Body of pancreas (tissue), 4 donors: ENCODE measurements around the gene NUP98. TPM values are rescaled to one million over a fixed set of nuclear protein-coding genes. Genes with fewer than 3 reads are reported as not detected.
A peak's percentile ranks its signal among the peaks of the same experiment; 100 is the strongest.
"Not testable (repeated sequence)": the region's sequence is repeated elsewhere in the genome, so short reads cannot be mapped to it uniquely, and the experiment has no call there.

Experiments used
- ATAC-seq: fragments of 150-250 bp; one replicate; pipeline ENCODE4 v1.9.1; 2016
- DNase-seq, 4 donors: peaks; one replicate each; pipeline ENCODE4 v3.0.0-alpha.2; 2019
- H3K27ac ChIP-seq, 4 donors: fragments of 200-600 bp; sonication (generic); 1 replicate in 3 of 4; 2 replicates in 1 of 4; pipeline versions ENCODE4 v1.5.1 to v1.6.1; 2016 to 2019; ENCODE audit warnings: mild to moderate bottlenecking in 1 of 4, mixed read lengths in 1 of 4, moderate library complexity in 1 of 4
- H3K27me3 ChIP-seq, 2 donors: fragments of 200-600 bp; sonication (generic); one replicate each; pipeline ENCODE4 v1.6.0; 2016; ENCODE audit warnings: mild to moderate bottlenecking in 1 of 2
- H3K36me3 ChIP-seq, 2 donors: fragments of 200-600 bp; sonication (generic); replicated peaks in 1 of 2; 2 replicates each; pipeline ENCODE4 v1.5.1; 2016; ENCODE audit warnings: low read depth in 2 of 2; ENCODE audit not compliant: insufficient read depth in 1 of 2
- H3K4me1 ChIP-seq: fragments of 200-600 bp; sonication (generic); one replicate; pipeline ENCODE4 v1.6.0; 2016
- H3K4me3 ChIP-seq, 2 donors: fragments of 200-600 bp; sonication (generic); 1 replicate in 1 of 2; 2 replicates in 1 of 2; pipeline ENCODE4 v1.5.1; 2016 to 2019
- H3K9me3 ChIP-seq, 3 donors: fragments of 200-600 bp; sonication (generic); 1 replicate in 2 of 3; 2 replicates in 1 of 3; pipeline ENCODE4 v1.5.1; 2016
- POLR2A ChIP-seq, 3 donors: fragments of 450-650 bp; IDR thresholded peaks; one replicate each; pipeline ENCODE4 v1.6.1; 2016; ENCODE audit warnings: antibody characterized with exemption in 3 of 3, mild to moderate bottlenecking in 2 of 3
- WGBS, 2 donors: methylation state at CpG; one replicate each; pipeline ENCODE4 v1.1.5; 2017; 5-methylcytosine and 5-hydroxymethylcytosine counted together
- intact Hi-C: fragments of 100-400 bp; cut with DNase I; formaldehyde crosslinking; loops from one replicate; pipeline ENCODE4 v1.15.1; 2023
- total RNA-seq, 2 donors: library from RNA; depleted of rRNA; stranded (reverse); fragments of >200 nt; gene quantifications; one replicate each; pipeline ENCODE4 v1.1.0, GENCODE V29; 2016
- TF ChIP-seq, protein P1 (sequence below), 7 experiments: fragments of 450-650 bp in 4 of 7; fragments of 200-600 bp in 3 of 7; sonication (generic) in 3 of 7; IDR thresholded peaks; one replicate each; pipeline ENCODE4 v1.5.1; 2016 to 2019; ENCODE audit warnings: antibody characterized with exemption in 7 of 7

NUP98 gene
- total RNA-seq, 2 donors from 2014 or later: 37.9 to 62.0 TPM

DNA sequence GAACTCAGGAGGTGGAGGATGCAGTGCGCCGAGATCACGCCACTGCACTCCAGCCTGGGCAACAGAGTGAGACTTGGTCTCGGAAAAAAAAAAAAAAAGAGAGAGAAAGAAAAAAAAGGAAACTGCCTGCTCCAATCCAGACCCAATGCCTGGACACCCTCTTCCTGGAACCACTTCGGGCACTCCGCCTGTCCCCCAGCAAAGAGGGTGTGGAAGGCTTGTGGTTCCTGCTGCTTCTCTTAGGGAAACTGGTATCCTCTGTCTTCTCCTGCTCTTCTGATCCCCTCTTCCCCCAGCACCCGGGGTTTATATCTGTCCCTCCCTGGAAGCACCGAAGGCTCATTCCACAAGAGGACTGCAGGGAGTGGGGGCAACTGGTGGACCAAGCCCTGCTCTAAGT is 139.1 kb downstream of the NUP98 start:
- H3K27me3 ChIP-seq: no peaks in the 10 kb centered on the region
- DNase-seq (peak in 1 of 4 donors; percentile 2), ATAC-seq (no peak)
- intact Hi-C loops: no loop called here
- H3K9me3 ChIP-seq: no peaks in the 10 kb centered on the region
- TF ChIP-seq, protein P1, sequence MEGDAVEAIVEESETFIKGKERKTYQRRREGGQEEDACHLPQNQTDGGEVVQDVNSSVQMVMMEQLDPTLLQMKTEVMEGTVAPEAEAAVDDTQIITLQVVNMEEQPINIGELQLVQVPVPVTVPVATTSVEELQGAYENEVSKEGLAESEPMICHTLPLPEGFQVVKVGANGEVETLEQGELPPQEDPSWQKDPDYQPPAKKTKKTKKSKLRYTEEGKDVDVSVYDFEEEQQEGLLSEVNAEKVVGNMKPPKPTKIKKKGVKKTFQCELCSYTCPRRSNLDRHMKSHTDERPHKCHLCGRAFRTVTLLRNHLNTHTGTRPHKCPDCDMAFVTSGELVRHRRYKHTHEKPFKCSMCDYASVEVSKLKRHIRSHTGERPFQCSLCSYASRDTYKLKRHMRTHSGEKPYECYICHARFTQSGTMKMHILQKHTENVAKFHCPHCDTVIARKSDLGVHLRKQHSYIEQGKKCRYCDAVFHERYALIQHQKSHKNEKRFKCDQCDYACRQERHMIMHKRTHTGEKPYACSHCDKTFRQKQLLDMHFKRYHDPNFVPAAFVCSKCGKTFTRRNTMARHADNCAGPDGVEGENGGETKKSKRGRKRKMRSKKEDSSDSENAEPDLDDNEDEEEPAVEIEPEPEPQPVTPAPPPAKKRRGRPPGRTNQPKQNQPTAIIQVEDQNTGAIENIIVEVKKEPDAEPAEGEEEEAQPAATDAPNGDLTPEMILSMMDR (IDR thresholded peaks at IDR 0.05): no peak
- no peak for TF ChIP-seq POLR2A (IDR thresholded peaks at IDR 0.05)
- no peak overlapping the region for H3K4me3 ChIP-seq
- WGBS, 2 donors: 88 to 90% methylated on average over 8 of the region's 8 CpGs
- no peaks in the 10 kb centered on the region for H3K36me3 ChIP-seq
- no peaks in the 10 kb centered on the region for H3K4me1 ChIP-seq
- H3K27ac ChIP-seq: no peak overlapping the region

DNA sequence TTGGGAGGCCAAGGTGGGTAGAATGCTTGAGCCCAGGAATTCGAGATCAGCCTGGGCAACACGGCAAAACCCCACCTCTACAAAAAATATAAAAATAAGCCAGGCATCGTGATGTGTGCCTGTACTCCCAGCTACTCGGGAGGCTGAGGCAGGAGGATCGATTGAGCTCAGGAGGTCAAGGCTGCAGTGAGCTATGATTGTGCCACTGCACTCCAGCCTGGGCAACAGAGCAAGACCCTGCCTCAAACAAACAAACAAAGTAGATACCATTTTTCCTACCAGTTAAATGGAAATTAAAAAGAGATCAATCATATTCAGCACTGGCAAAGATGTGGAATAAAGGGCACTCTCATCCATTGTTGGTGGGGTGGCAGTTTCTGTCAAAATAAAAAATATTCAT is 140.0 kb downstream of the NUP98 start:
- ATAC-seq, intact Hi-C loops, H3K27me3 ChIP-seq, H3K27ac ChIP-seq, DNase-seq, H3K4me1 ChIP-seq, H3K4me3 ChIP-seq, H3K9me3 ChIP-seq, H3K36me3 ChIP-seq: not testable (repeated sequence)
- WGBS, 2 donors: 64 to 71% methylated on average over 5 of the region's 5 CpGs

DNA sequence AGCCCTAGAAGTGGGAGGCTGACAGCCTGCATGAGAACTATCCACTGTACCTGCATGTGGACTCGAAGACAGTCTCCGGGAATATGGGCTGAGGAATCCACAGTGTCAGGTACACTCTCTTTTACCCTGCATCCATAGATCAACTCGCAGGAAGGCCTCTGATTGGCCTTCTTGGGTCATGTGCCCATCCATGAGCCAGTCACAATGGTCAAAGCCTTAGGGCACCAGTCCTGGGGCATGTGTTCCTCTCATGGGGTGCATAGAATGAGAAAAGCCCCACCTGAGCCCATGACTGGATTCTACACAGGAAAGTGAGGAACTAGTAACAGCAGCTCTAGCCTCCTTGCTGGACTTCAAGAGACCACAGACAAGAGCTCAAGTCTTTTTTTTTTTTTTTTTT is 141.8 kb downstream of the NUP98 start:
- Histone ChIP-seq H3K4me3 (no peak overlapping the region), H3K36me3 (no peaks in the 10 kb centered on the region), H3K27ac (no peak overlapping the region), H3K27me3 (no peaks in the 10 kb centered on the region), H3K4me1 (no peaks in the 10 kb centered on the region), H3K9me3 (no peaks in the 10 kb centered on the region)
- ATAC-seq (no peak), DNase-seq (peak in 1 of 4 donors; percentile 1)
- 80 to 83% methylated on average over 2 to 3 of the region's 3 CpGs for WGBS, 2 donors
- TF ChIP-seq POLR2A (IDR thresholded peaks at IDR 0.05): no peak
- TF ChIP-seq, protein P1 (IDR thresholded peaks at IDR 0.05): no peak
- intact Hi-C loops: no loop called here

DNA sequence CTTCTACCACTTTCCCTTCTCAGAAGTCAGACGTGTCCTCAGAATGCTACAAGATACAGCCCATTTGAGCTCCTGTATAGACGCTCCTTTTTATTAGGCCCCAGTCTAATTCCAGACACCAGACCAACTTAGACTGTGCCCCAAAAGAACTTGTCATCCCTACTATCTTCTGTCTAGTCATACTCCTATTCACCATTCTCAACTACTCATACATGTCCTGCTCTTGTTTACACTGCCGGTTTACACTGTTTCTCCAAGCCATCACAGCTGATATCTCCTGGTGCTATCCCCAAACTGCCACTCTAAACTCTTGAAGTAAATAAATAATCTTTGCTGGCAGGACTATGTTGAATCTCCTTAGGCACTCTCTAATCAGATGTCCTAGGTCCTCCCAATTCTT is 144.8 kb downstream of the NUP98 start:
- DNase-seq, H3K4me1 ChIP-seq, H3K4me3 ChIP-seq, H3K27me3 ChIP-seq, intact Hi-C loops, ATAC-seq, H3K9me3 ChIP-seq, H3K27ac ChIP-seq, H3K36me3 ChIP-seq: not testable (repeated sequence)
- WGBS, 2 donors: 73 to 92% methylated on average over 3 of the region's 3 CpGs

DNA sequence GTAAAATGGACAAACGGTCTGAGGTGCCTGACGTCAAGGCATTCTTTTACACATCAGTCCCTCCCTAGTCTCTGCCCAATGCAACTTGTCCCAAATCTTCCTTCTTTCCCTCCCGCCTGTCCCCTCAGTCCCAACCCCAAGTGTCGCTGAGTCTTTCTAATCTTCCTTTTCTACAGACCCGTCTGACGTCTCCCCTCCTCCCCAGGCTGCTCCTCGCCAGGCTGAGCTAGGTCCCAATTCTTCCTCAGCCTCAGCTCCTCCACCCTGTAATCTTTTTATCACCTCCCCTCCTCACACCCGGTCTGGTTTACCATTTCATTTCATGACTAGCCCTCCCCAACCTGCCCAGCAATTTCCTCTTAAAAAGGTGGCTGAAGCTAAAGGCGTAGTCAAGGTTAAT is 148.0 kb downstream of the NUP98 start:
- intact Hi-C loops, H3K27ac ChIP-seq, H3K4me3 ChIP-seq, ATAC-seq, DNase-seq, H3K4me1 ChIP-seq, H3K36me3 ChIP-seq, H3K9me3 ChIP-seq, H3K27me3 ChIP-seq: not testable (repeated sequence)
- WGBS, 2 donors: 43 to 45% methylated on average over 9 of the region's 9 CpGs

DNA sequence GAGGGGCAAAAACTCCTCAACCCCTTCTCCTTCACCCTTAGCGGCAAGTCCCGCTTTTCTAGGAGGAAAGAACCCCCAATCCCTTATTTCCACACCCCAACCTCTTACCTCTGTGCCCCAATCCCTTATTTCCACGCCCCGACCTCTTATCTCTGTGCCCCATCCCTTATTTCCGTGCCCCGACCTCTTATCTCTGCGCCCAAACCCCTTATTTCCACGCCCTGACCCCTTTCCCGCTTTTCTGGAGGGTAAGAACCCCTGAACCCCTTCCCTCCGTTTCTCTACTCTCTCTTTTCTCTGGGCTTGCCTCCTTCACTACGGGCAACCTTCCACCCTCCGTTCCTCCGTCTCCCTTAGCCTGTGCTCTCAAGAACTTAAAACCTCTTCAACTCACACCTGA is 148.5 kb downstream of the NUP98 start:
- H3K27ac ChIP-seq, H3K27me3 ChIP-seq, DNase-seq, H3K9me3 ChIP-seq, ATAC-seq, H3K36me3 ChIP-seq, H3K4me3 ChIP-seq, intact Hi-C loops, H3K4me1 ChIP-seq: not testable (repeated sequence)
- 61 to 72% methylated on average over 13 of the region's 13 CpGs for WGBS, 2 donors

DNA sequence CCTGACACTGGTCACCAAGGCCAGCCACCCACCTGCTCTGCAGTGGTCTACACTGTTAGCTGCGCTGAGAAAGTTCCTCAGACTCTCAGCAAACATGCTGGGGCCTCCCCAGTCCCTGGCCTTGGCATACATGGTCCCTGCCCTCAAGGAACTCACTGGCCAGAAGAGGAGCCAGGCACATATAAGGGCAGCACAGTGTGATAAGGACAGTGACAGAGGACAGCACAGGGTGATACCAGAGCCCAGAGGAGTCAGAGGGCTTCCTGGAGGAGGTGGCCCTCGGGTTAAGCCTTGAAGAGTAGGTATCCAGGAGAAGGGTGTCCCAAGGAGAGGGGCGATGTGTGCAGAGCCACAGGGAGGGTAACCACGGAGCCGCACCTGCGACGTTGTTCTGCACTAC is 151.8 kb downstream of the NUP98 start:
- WGBS, 2 donors: 77 to 78% methylated on average over 6 to 7 of the region's 7 CpGs
- Histone ChIP-seq H3K9me3 (no peaks in the 10 kb centered on the region), H3K27ac (no peak overlapping the region), H3K36me3 (no peaks in the 10 kb centered on the region), H3K4me3 (no peak overlapping the region), H3K4me1 (peaks cover 18% of the 10 kb centered on the region), H3K27me3 (no peaks in the 10 kb centered on the region)
- ATAC-seq: no peak
- TF ChIP-seq POLR2A (IDR thresholded peaks at IDR 0.05): no peak
- TF ChIP-seq, protein P1 (IDR thresholded peaks at IDR 0.05): no peak
- DNase-seq: no peak
- intact Hi-C loops: no loop called here
